OCI-LY1 (cell line): ENCODE data around the gene SCYL2.
"Not testable (repeated sequence)": the region's sequence is repeated elsewhere in the genome, so short reads cannot be mapped to it uniquely, and the experiment has no call there.

Experiments
- H2AFZ ChIP-seq: fragments of 200-600 bp; sonication (generic), shearing (Covaris generic); 2 replicates; pipeline ENCODE4 v1.6.0; 2014; ENCODE audit warnings: antibody characterized with exemption, mild to moderate bottlenecking, low read length
- H3F3A ChIP-seq: fragments of 200-600 bp; sonication (generic), shearing (Covaris generic); 2 replicates; pipeline ENCODE4 v1.6.0; 2014; ENCODE audit warnings: mild to moderate bottlenecking, antibody characterized with exemption, low read length, moderate library complexity; ENCODE audit not compliant: insufficient read depth
- H3K27ac ChIP-seq: fragments of 200-600 bp; sonication (generic); 2 replicates; pipeline ENCODE4 v1.5.1; 2014; ENCODE audit warnings: low read length, mixed run types, mild to moderate bottlenecking, low read depth; ENCODE audit not compliant: poor library complexity, severe bottlenecking
- H3K27me3 ChIP-seq: fragments of 200-600 bp; sonication (generic); 2 replicates; pipeline ENCODE4 v1.6.0; 2014; ENCODE audit warnings: antibody characterized with exemption, mild to moderate bottlenecking, low read length, moderate library complexity; ENCODE audit not compliant: insufficient read depth
- H3K36me3 ChIP-seq: fragments of 200-600 bp; sonication (generic); 2 replicates; pipeline ENCODE4 v1.6.1; 2014; ENCODE audit warnings: mild to moderate bottlenecking, antibody characterized with exemption, low read length, moderate library complexity, mixed read lengths; ENCODE audit not compliant: insufficient read depth
- H3K4me1 ChIP-seq: fragments of 200-600 bp; sonication (generic); 2 replicates; pipeline ENCODE4 v1.5.1; 2014; ENCODE audit warnings: mild to moderate bottlenecking, low read length, moderate library complexity; ENCODE audit not compliant: insufficient read depth, severe bottlenecking
- H3K4me2 ChIP-seq: fragments of 200-600 bp; sonication (generic), shearing (Covaris generic); 2 replicates; pipeline ENCODE4 v1.6.1; 2014; ENCODE audit warnings: low read length
- H3K4me3 ChIP-seq: fragments of 200-600 bp; sonication (generic); 2 replicates; pipeline ENCODE4 v1.5.1; 2014; ENCODE audit warnings: low read length, low read depth, mild to moderate bottlenecking, mixed read lengths; ENCODE audit not compliant: poor library complexity, severe bottlenecking
- H3K79me2 ChIP-seq: fragments of 200-600 bp; shearing (Covaris generic); 2 replicates; pipeline ENCODE4 v1.6.1; 2016; ENCODE audit warnings: mixed run types, low read length, mixed read lengths; ENCODE audit not compliant: insufficient read depth
- H3K9ac ChIP-seq: fragments of 200-600 bp; sonication (generic), shearing (Covaris generic); 2 replicates; pipeline ENCODE4 v1.6.1; 2014; ENCODE audit warnings: mild to moderate bottlenecking, low read length, mixed read lengths
- H3K9me2 ChIP-seq: fragments of 200-600 bp; sonication (generic), shearing (Covaris generic); 2 replicates; pipeline ENCODE4 v1.6.1; 2014; ENCODE audit warnings: low read depth, mild to moderate bottlenecking, low read length, mixed read lengths
- H3K9me3 ChIP-seq: fragments of 200-600 bp; shearing (Covaris generic); 2 replicates; pipeline ENCODE4 v1.6.1; 2014; ENCODE audit warnings: low read length, mixed read lengths
- H4K20me1 ChIP-seq: fragments of 200-600 bp; sonication (generic), shearing (Covaris generic); 2 replicates; pipeline ENCODE4 v1.6.0; 2016; ENCODE audit warnings: mild to moderate bottlenecking, low read length; ENCODE audit not compliant: insufficient read depth
- CTCF ChIP-seq: fragments of 200-600 bp; sonication (generic), shearing (Covaris generic); IDR thresholded peaks from 2 replicates; pipeline ENCODE4 v1.5.1; 2017; ENCODE audit warnings: mild to moderate bottlenecking, antibody characterized with exemption, low read length, moderate library complexity, mixed read lengths
- EZH2 ChIP-seq: fragments of 200-600 bp; sonication (generic), shearing (Covaris generic); IDR thresholded peaks from 2 replicates; pipeline ENCODE4 v1.8.0; 2017; ENCODE audit warnings: borderline replicate concordance, mixed run types, mild to moderate bottlenecking, antibody characterized with exemption, low read length, moderate library complexity, mixed read lengths

The SCYL2 gene

DNA sequence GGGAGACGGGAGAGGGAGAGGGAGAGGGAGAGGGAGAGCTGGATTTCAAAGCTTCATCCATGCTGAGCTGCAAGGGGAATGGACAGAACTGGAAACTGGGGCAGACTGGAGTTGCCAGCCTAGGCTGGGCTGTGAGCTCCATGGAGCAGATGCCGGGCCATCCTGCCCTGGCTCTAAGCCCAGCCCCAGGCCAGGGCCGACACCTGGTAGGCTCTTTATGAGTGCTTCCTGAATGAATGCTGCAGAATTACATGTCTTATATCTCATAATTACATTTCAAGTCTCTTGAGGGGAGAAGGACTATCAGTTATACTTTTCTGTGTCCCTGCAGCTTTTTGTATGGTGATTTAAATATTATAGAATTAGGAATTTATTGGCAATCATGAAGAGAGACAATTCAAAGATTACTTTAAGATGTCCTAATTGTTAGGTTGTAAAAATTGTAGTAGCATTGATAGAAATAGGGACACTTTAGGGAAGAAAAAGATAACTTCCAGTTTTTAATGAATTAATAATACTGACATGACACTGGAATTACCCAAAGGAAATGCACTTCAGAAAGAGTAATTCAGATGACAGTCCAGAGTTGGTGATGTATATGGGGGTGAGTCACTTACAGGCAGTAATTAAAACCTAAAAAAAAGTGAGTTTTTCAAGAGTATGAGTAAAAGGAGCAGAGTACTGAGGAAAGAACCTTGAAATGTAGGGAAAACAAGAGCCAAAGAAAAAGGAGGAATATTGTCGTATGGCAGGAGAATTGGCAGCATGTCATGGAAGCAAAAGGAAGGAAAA, 29.0 kb downstream of the SCYL2 start:
- no peaks in the 10 kb centered on the region for H3K79me2 ChIP-seq
- H2AFZ ChIP-seq = no peak overlapping the region
- no peak overlapping the region for H3K9ac ChIP-seq
- no peaks in the 10 kb centered on the region for H3F3A ChIP-seq
- H3K9me3 ChIP-seq = peaks cover 5% of the 10 kb centered on the region; the same call in 1 of the 2 replicates
- H3K27me3 ChIP-seq = no peaks in the 10 kb centered on the region
- H3K4me3 ChIP-seq = no peak overlapping the region
- no peaks in the 10 kb centered on the region for H4K20me1 ChIP-seq
- TF ChIP-seq CTCF (no peak), EZH2 (no peak)
- no peaks in the 10 kb centered on the region for H3K9me2 ChIP-seq
- H3K27ac ChIP-seq = no peak overlapping the region
- H3K4me2 ChIP-seq = no peak overlapping the region
- H3K36me3 ChIP-seq = peaks cover 37% of the 10 kb centered on the region
- H3K4me1 ChIP-seq = no peaks in the 10 kb centered on the region

DNA sequence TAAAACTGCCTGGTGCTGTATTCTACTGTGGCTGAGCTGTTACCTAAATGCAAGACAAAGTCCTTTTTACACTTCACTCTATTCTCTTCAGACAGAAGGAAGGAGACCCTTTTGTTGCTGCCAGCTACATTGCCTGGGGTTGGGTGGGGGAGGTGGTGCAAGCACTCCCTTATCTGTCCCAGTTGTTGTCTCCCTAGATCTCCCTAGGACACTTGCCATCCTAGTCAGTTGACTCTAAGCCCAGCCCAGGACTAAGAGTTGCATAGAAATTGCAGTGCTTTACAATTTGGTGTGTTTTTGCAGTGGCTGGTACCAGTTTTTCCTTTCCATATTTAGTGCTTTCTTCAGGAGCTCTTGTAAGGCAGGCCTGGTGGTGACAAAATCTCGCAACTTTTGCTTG, 35.1 kb downstream of the SCYL2 start:
- Histone ChIP-seq H3K27me3 (no peaks in the 10 kb centered on the region), H3K9me2 (no peaks in the 10 kb centered on the region), H3K9ac (no peak overlapping the region), H3K4me1 (no peaks in the 10 kb centered on the region), H3K4me3 (no peak overlapping the region), H4K20me1 (no peaks in the 10 kb centered on the region), H3K9me3 (peaks cover 5% of the 10 kb centered on the region; the same call in 1 of the 2 replicates), H3K36me3 (peaks cover 34% of the 10 kb centered on the region), H3K79me2 (no peaks in the 10 kb centered on the region), H3K4me2 (no peak overlapping the region), H3F3A (no peaks in the 10 kb centered on the region), H3K27ac (no peak overlapping the region), H2AFZ (no peak overlapping the region)
- TF ChIP-seq EZH2 (no peak), CTCF (no peak)

GRCh38 chr12:100303831-100304230, 36.9 kb downstream of the SCYL2 start:
- Histone ChIP-seq H3F3A (no peaks in the 10 kb centered on the region), H3K27me3 (no peaks in the 10 kb centered on the region), H3K9ac (no peak overlapping the region), H2AFZ (no peak overlapping the region), H3K4me1 (no peaks in the 10 kb centered on the region), H3K27ac (no peak overlapping the region), H4K20me1 (no peaks in the 10 kb centered on the region), H3K4me2 (no peak overlapping the region), H3K79me2 (no peaks in the 10 kb centered on the region), H3K36me3 (peaks cover 32% of the 10 kb centered on the region), H3K4me3 (no peak overlapping the region), H3K9me3 (peaks cover 5% of the 10 kb centered on the region; the same call in 1 of the 2 replicates), H3K9me2 (no peaks in the 10 kb centered on the region)
- TF ChIP-seq CTCF (no peak), EZH2 (no peak)

DNA sequence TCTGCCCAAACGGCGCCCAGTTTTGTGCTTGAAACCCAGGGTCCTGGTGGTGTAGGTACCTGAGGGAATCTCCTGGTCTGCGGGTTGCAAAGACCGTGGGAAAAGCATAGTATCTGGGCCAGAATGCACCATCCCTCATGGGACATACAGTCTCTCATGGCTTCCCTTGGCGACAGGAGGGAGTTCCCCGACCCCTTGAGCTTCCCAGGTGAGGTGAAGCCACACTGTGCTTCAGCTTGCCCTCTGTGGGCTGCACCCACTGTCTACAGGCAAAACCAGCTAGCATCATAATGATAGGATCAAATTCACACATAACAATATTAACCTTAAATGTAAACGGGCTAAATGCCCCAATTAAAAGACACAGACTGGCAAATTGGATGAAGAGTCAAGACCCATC, 37.4 kb downstream of the SCYL2 start:
- H3K4me3 ChIP-seq = not testable (repeated sequence)

GRCh38 chr12:100308138-100308537, 41.2 kb downstream of the SCYL2 start:
- not testable (repeated sequence) for H3K4me2 ChIP-seq, H3K9ac ChIP-seq, H3K9me2 ChIP-seq, H3F3A ChIP-seq, H3K4me1 ChIP-seq, H4K20me1 ChIP-seq, H3K27ac ChIP-seq, H3K9me3 ChIP-seq, H2AFZ ChIP-seq, H3K27me3 ChIP-seq, H3K4me3 ChIP-seq, H3K79me2 ChIP-seq
- H3K36me3 ChIP-seq = peaks cover 18% of the 10 kb centered on the region

More for the DNA sequence above, 37.4 kb downstream of the SCYL2 start:
- not testable (repeated sequence) for H3K27ac ChIP-seq, H4K20me1 ChIP-seq, H3K4me1 ChIP-seq, H3K79me2 ChIP-seq, H3K9me3 ChIP-seq, H3K9ac ChIP-seq, H3K4me2 ChIP-seq, H3F3A ChIP-seq, H3K9me2 ChIP-seq, H2AFZ ChIP-seq, H3K27me3 ChIP-seq
- H3K36me3 ChIP-seq = peaks cover 27% of the 10 kb centered on the region
